22Rv1 (cell line): ENCODE results near the gene PSMB8.

Source experiments
- H3K27ac ChIP-seq: fragments of 450-650 bp; 2 replicates; pipeline ENCODE4 v1.5.1; 2017
- ZFX ChIP-seq: fragments of 450-650 bp; IDR thresholded peaks from 2 replicates; pipeline ENCODE4 v1.6.1; 2017; ENCODE audit warnings: antibody characterized with exemption, borderline replicate concordance
- TF ChIP-seq, protein P1 (sequence below): fragments of 450-650 bp; IDR thresholded peaks from 2 replicates; pipeline ENCODE4 v1.5.1; 2017; ENCODE audit warnings: mild to moderate bottlenecking

Gene PSMB8

DNA sequence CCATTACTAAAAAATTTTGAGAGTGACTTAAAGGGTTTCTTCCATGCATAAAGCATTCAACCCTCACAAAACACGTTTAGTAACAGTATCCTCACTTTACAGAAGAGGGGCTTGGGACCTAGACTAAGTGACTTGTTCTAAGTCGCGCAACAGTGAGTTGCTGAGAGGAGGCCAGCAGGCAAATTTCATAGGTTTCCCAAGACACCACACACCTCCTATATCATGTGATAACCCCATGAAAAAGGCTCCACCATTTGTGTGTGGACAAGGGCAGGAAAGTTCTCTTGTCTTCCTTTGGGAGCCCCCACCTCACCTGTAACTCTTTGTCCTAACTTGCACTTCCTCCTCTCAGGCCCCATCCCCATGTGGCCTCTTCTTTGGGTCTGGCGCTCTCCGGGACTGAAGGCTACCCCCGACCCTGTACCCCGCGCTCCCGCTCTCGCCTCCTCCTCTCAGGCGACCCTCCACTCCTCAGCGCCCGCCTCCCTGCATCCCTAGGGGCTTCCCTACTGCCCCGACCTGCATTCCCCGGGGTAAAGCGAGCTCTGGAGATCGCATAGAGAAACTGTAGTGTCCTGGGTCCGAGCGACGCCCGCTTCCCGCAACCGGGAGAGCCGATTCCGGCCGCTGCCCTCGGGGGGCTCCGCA lies 392 bp downstream of the PSMB8 start:
- TF ChIP-seq, protein P1, sequence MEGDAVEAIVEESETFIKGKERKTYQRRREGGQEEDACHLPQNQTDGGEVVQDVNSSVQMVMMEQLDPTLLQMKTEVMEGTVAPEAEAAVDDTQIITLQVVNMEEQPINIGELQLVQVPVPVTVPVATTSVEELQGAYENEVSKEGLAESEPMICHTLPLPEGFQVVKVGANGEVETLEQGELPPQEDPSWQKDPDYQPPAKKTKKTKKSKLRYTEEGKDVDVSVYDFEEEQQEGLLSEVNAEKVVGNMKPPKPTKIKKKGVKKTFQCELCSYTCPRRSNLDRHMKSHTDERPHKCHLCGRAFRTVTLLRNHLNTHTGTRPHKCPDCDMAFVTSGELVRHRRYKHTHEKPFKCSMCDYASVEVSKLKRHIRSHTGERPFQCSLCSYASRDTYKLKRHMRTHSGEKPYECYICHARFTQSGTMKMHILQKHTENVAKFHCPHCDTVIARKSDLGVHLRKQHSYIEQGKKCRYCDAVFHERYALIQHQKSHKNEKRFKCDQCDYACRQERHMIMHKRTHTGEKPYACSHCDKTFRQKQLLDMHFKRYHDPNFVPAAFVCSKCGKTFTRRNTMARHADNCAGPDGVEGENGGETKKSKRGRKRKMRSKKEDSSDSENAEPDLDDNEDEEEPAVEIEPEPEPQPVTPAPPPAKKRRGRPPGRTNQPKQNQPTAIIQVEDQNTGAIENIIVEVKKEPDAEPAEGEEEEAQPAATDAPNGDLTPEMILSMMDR = no peak
- TF ChIP-seq ZFX = no peak
- H3K27ac ChIP-seq = no peak overlapping the region

DNA sequence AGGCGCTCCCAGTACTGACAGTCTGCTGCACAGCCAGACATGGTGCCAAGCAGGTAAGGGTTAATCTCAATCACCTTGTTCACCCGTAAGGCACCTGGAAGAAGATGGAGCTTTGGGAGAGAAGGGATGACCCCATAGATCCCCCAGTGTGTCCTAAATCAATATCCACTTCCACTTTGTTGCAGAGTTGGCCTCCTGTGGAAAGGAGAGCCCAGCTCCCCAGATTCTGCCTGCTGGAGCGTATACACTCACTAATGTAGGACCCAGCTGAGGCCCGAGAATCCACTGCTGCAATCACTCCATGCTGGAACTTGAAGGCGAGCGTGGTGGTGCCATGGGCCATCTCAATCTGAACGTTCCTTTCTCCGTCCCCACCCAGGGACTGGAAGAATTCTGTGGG lies 1.2 kb downstream of the PSMB8 start:
- no peak for TF ChIP-seq ZFX
- TF ChIP-seq, protein P1 = no peak
- H3K27ac ChIP-seq = no peak overlapping the region

DNA sequence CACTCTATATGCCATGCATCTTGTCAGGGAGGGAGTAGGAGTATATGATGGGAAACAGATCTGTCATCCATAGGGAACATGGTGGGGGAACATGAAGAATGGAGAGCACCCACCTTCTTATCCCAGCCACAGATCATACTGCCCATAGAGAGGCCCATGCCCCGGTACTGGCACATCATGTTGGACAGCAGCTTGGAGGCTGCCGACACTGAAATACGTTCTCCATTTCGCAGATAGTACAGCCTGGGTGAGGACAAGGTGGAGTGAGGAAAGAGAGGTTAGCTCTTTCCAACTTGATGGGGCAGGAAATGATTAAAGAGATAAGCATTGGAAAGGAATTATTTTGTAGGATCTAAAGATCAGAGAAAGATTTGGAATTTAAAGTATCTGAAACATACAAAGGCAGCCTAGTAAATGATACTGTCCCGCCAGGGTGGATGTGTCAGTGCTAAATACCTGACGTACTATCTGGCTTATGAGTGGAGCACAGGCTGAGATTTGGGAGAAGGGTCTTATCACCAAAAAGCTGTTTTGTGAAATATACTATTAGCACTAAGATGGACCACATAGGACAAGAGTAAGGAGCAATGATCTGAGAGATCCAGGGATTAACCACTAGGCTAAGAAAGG lies 1.7 kb downstream of the PSMB8 start:
- H3K27ac ChIP-seq = no peak overlapping the region
- TF ChIP-seq, protein P1 = no peak
- no peak for TF ChIP-seq ZFX

DNA sequence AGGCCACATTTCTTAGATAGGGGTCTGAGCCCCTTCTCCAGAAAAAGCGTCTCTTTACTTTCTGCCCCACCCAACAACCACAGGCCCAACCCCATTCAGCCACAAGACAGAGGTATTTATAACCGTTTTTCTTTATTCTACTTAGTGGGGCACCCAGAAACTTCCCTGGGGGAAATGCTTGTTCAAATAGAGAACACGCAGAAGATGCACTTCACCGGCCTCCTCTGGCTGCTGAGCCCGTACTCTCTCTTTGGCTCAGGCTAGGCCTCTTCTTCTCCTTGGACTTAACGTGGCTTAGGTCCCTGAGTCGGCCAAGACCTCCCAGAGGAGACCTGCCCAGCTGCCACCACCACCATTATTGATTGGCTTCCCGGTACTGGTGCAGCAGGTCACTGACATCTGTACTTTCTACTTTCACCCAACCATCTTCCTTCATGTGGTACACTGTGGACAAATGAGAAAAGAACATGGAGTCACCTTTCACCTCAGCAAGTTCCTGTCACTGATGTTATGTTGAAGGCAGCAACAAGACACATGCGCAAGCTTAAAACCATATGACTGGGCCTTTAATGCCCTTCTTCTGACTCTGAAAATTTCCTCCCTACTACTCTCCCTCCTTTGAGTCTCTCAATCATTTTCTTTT lies 3.1 kb downstream of the PSMB8 start:
- H3K27ac ChIP-seq = no peak overlapping the region
- TF ChIP-seq ZFX = no peak

DNA sequence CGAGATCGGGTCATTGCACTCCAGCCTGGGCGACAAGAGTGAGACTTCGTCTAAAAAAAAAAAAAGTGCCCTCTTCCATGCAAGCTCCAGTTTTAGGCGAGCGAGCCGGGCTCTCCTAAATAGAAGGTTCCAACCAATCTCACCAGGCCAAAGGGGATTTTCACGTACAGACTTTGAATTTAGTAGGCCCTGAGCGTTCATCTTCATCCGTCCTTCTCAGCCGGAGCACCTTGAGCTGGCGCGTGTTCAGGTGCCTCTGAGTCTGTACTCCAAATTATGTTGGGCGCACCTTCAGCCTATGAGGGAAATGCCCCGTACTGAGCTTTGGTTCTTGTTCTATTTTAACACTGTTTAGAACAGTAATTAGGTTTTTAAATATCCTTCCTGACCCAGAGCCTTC lies 4.5 kb downstream of the PSMB8 start:
- TF ChIP-seq ZFX = no peak
- TF ChIP-seq, protein P1 = no peak
- no peak overlapping the region for H3K27ac ChIP-seq

DNA sequence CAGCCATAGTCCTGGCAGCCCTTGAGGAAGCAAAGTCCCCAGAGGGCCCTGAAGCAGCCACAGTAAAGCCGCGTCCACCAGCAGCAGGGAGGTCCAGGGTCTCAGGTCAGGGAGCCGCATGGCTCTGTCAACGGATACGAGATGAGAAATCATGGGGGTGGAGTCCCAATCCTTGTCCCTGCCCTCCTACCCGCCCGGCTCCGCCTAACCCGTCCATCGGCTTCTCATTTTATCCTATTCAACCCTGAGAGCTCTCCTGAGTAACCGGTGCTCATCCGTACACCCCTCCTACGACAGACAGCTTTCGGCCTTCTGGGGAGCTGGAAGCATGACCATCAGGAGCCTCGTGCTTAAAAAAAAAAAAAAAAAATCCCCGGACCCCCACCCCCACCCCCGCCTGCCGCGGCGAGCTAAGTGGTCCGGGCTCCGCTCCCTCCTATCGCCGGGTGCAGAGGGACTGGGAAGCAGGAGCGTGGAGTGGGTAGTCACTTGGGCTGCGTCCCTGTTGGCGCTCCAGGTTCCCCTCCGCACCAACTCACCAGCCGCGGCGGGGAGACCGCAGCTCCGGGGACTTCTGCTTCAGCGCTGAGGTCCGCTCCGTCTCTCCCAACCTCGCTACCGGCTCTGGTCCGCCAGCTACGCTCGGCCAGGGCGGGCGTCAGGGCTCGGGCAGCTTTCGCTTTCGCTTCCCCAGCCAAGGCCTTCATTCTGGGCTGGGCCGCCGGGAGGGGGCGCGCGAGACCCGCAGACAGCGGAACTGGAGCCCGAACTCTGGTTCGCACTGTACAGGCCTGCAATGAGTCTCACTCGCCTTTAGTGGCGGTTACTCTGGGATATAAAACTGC lies 5.5 kb downstream of the PSMB8 start, which contains the start of gene TAP2:
Gene TAP2 (minus strand): TSS at position 626 of the 845 bp plus-strand sequence. CDS start 506 bp downstream, at position 120.
- TF ChIP-seq ZFX = no peak
- TF ChIP-seq, protein P1 = peak; percentile 98
- peak within 1 kb of the TSS; percentile 79 for H3K27ac ChIP-seq

DNA sequence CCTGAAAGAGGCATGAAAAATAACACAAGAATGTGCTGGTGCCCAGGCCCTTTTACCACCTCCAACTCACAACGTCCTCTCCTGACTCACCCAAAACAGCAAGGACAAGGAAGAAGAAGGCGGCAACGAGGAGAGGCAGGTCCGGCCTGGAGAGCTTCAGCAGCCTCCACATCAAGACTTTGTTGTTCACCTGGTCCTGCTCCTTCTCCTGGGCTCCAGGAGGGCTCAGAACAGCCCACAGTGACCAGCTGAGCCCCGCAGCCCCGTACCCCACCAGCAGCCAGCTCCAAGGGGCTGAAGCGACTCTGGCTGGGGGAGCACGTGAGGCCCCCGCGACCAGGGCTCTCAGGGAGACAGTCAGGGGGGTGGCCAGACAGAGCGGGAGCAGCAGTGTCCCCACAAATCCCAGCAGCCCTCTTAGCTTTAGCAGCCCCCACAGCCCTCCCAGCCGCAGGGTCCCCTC lies 6.2 kb downstream of the PSMB8 start:
- peak overlapping the region; percentile 79 for H3K27ac ChIP-seq
- no peak for TF ChIP-seq ZFX
- TF ChIP-seq, protein P1 = no peak
